ENCODE measurements around the gene VSTM2L. TPM values are rescaled to one million over a fixed set of nuclear protein-coding genes. Genes with fewer than 3 reads are reported as not detected.

Gene VSTM2L
- total and polyA plus RNA-seq, 5 experiments from 2014 or later: not detected

- peaks cover 9 to 21% (median 18%) of the 10 kb centered on the region in 4 donors for H3K4me1 Mint-ChIP-seq
- POLR2A ChIA-PET: no interaction called here
- peaks cover 0 to 11% (median 0%) of the 10 kb centered on the region in 9 donors for H3K9me3 Mint-ChIP-seq
- H3K36me3 Mint-ChIP-seq: peaks cover 11 to 19% (median 12%) of the 10 kb centered on the region in 3 donors
- DNase-seq (no peak), ATAC-seq (no peak)
- H3K27me3 Mint-ChIP-seq: no peaks in the 10 kb centered on the region
- peak overlapping the region in 3 of 10 donors; percentile 38 to 63 (median 58) for H3K27ac Mint-ChIP-seq
- H3K4me3 Mint-ChIP-seq: peak overlapping the region in 2 of 10 donors; percentile 26 to 62
Observed at GRCh38 chr20:37977338-37977737, 74.4 kb downstream of the VSTM2L start.

DNA sequence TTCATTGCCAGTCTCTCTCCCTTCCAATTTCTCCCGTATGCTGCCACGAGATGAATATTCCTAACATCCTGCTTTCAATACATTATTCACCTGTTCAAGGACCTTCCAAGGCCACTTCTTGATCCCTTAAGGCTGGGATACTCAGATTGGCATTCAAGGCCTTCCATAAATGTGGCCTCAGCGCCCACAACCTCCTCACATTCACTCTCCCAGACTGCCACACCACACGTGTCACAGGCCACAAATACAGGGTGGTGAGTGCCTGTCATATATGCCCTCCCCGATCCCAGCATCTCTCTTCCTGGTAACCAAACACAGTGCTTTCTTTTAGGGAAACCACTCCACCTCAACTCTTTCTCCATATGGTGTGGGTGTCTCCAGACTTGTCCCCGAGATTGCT is 74.9 kb downstream of the VSTM2L start:
- Mint-ChIP-seq H3K27ac (peak overlapping the region in 4 of 10 donors; percentile 38 to 63 (median 53)), H3K9me3 (peaks cover 0 to 8% (median 0%) of the 10 kb centered on the region in 9 donors), H3K4me3 (peak overlapping the region in 5 of 10 donors; percentile 34 to 64 (median 54)), H3K4me1 (peaks cover 9 to 21% (median 18%) of the 10 kb centered on the region in 4 donors), H3K27me3 (no peaks in the 10 kb centered on the region), H3K36me3 (peaks cover 7 to 24% (median 15%) of the 10 kb centered on the region in 3 donors)
- POLR2A ChIA-PET: no interaction called here
- DNase-seq (no peak), ATAC-seq (no peak)

- Mint-ChIP-seq H3K27me3 (no peaks in the 10 kb centered on the region), H3K4me3 (no peak overlapping the region), H3K9me3 (no peaks in the 10 kb centered on the region), H3K4me1 (peaks cover 7 to 21% (median 18%) of the 10 kb centered on the region in 4 donors), H3K27ac (peak overlapping the region in 3 of 10 donors; percentile 50 to 84 (median 54)), H3K36me3 (peaks cover 0 to 35% (median 23%) of the 10 kb centered on the region in 3 donors)
- DNase-seq: no peak
- ATAC-seq: no peak
- POLR2A ChIA-PET: no interaction called here
Observed at GRCh38 chr20:37979021-37979985, 76.4 kb downstream of the VSTM2L start.

DNA sequence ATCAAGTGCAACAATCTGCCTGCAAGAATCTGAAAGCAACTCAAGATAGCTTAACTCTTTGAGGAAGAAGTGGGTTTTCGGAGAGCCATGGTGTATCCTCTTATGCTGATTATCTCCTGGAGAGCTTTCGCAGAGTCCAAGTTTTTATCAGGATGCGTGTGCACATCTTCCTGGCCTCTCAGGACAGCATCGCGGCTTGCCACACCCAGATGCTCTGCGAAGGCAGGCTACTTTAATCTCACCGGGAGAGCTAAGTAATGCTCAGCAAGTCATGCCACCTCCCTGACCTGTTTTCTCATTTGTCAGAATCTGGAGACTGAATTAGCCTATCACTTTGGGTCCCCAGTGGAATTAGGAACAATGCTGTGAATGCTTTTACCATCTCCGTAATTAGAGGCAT is 77.5 kb downstream of the VSTM2L start:
- ATAC-seq (no peak), DNase-seq (no peak)
- Mint-ChIP-seq H3K27me3 (no peaks in the 10 kb centered on the region), H3K27ac (no peak overlapping the region), H3K4me3 (no peak overlapping the region), H3K36me3 (peaks cover 0 to 45% (median 23%) of the 10 kb centered on the region in 3 donors), H3K9me3 (no peaks in the 10 kb centered on the region), H3K4me1 (peaks cover 9 to 21% (median 18%) of the 10 kb centered on the region in 4 donors)
- POLR2A ChIA-PET: no interaction called here

DNA sequence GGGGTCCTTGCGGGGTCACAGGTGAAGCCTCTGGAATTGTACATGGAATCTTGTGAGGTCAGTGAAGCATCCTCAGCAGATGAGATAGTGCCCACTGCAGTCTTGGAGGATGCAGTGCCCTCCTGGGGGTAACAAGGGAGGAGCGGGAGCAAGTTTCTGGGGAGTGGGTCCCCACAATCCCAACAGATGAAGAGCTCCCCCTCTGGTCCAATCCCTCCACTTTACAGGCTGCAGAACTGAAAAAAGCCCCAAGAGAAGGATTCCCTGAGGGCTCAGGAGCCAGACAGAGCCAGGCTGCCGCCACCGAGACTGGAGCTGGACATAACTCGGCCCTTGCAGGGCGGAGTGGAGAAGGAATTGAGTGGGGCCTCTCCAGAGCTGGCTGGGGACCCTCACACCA is 77.9 kb downstream of the VSTM2L start:
- ATAC-seq: no peak
- POLR2A ChIA-PET: no interaction called here
- Mint-ChIP-seq H3K27me3 (no peaks in the 10 kb centered on the region), H3K27ac (no peak overlapping the region), H3K4me3 (no peak overlapping the region), H3K36me3 (peaks cover 0 to 50% (median 23%) of the 10 kb centered on the region in 3 donors), H3K4me1 (peaks cover 9 to 21% (median 18%) of the 10 kb centered on the region in 4 donors), H3K9me3 (no peaks in the 10 kb centered on the region)
- no peak for DNase-seq

DNA sequence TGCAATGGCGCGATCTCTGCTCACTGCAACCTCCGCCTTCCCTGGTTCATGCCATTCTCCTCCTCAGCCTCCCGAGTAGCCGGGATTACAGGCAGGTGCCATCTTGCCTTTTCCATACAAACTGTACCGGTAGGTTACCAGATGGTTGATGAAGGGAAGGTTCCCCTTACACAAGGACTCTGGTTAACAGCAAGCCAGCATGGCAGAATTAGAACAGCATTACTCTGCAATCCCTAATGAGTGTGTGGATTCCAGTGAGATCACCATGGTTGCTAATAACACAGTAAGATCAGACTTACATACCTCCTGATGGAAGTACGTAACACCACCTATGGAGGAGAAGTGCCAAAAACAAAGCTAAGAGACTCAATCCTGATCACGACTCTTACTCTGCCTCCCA is 78.6 kb downstream of the VSTM2L start:
- no peaks in the 10 kb centered on the region for H3K27me3 Mint-ChIP-seq
- DNase-seq (no peak), ATAC-seq (no peak)
- H3K36me3 Mint-ChIP-seq: peaks cover 0 to 56% (median 26%) of the 10 kb centered on the region in 3 donors
- peak overlapping the region in 2 of 10 donors; percentile 67 to 71 for H3K27ac Mint-ChIP-seq
- H3K4me1 Mint-ChIP-seq: peaks cover 9 to 16% (median 15%) of the 10 kb centered on the region in 4 donors
- no peaks in the 10 kb centered on the region for H3K9me3 Mint-ChIP-seq
- H3K4me3 Mint-ChIP-seq: no peak overlapping the region
- POLR2A ChIA-PET: no interaction called here

DNA sequence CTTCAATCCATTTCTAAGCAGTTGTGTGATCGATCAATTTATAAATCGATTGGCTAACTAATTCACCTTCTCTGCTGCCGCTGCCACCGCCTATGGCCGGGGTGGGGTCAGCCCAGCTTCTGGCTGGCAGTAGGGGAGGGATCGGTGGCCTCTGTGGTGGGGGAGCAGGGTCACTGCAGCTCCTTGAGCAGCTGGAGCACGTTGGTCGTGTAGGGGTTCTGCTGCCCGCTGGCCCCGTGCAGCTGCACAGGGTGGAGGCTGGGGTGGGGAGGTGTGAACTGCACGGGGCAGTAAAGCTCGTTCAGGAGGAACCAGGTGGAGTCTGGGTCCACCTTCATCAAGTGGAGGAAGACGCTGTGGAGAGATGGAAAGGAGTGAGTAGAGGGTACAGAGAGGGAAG is 80.4 kb downstream of the VSTM2L start:
- Mint-ChIP-seq H3K27me3 (no peaks in the 10 kb centered on the region), H3K9me3 (no peaks in the 10 kb centered on the region), H3K36me3 (peaks cover 0 to 66% (median 26%) of the 10 kb centered on the region in 3 donors), H3K27ac (no peak overlapping the region), H3K4me3 (no peak overlapping the region), H3K4me1 (peaks cover 0 to 3% (median 1%) of the 10 kb centered on the region in 4 donors)
- no peak for DNase-seq
- ATAC-seq: no peak
- POLR2A ChIA-PET: no interaction called here

GRCh38 chr20:37984018-37984785 is 81.3 kb downstream of the VSTM2L start:
- H3K4me3 Mint-ChIP-seq: no peak overlapping the region
- ATAC-seq (no peak), DNase-seq (no peak)
- POLR2A ChIA-PET: no interaction called here
- H3K27ac Mint-ChIP-seq: peak overlapping the region in 1 of 10 donors; percentile 59
- peaks cover 0 to 75% (median 31%) of the 10 kb centered on the region in 3 donors for H3K36me3 Mint-ChIP-seq
- H3K9me3 Mint-ChIP-seq: no peaks in the 10 kb centered on the region
- peaks cover 0 to 3% (median 1%) of the 10 kb centered on the region in 4 donors for H3K4me1 Mint-ChIP-seq
- no peaks in the 10 kb centered on the region for H3K27me3 Mint-ChIP-seq

DNA sequence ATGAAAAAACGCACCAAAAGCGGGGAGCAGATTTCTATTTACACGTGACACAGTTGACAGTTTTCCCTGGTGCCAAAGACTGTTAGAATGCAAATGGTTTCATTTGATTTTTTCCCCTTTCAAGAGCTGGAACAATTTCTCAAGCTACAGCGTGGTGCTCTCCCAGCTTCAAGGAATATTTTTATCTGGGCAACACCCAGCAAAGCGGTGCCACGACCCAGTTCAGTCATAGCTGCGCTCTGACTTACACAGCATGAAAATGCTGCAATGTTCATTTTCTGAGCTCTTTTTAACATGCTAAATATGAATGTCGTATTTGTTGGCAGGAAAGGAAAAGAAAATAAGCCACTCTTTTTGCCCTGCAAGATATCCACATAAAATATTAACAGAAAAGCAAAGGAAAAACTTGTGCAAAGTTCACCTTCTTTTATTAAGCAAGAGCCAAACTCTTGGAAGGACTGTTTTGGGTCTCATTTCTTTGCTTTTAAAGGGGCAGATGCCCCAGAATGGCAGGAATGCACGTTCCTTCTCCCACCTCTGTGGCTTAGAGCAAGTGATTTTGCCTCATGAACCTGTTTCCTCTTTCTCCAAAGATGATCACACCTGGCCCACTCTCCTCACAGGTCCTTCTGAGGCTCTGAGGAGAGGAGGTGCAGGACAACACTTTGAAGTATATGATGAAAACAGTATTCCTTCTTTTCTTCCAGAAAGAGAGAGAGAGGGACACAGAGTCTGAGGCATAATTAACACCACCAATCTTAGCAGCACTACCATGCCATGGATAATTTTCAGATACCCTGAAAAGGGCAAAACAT is 83.3 kb downstream of the VSTM2L start:
- ATAC-seq (no peak), DNase-seq (no peak)
- Mint-ChIP-seq H3K9me3 (no peaks in the 10 kb centered on the region), H3K36me3 (peaks cover 0 to 85% (median 34%) of the 10 kb centered on the region in 3 donors), H3K4me3 (no peak overlapping the region), H3K27ac (no peak overlapping the region), H3K27me3 (no peaks in the 10 kb centered on the region), H3K4me1 (peaks cover 9 to 19% (median 18%) of the 10 kb centered on the region in 4 donors)
- POLR2A ChIA-PET: no interaction called here

DNA sequence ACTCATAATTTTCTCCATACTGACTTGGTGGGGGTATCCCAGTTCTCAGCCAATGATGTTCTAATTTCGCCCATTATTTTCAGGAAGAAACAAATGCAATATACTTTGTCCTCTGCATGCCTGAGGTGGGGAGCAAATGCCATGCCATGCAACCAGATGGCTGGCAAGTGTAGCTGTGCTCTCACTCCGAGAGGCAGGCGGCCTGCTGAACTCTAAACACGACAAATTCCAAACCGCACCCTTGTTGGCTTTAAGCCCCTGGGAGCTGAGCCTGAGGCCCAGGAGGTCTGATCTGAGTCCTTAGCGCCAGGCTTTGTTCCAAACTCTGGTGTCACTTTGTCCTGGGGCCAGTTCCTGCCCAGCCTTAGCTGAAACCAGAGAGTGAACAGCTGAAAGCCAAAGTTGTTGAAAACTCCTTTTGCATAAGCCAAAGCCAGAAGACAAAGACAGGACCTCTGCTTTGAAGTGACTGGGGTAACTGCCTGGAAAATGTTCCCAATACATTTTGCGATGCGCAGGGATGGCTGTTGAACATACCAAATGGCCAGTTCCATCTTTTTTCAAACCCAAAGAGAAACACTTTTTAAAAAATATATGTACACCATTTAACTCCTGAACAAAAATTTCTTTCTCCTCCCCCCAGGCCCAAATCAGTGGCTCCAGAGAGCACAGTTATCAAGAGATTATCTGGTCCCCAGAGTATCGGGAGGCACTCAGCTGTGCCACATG is 84.1 kb downstream of the VSTM2L start:
- Mint-ChIP-seq H3K4me3 (no peak overlapping the region), H3K4me1 (peaks cover 9 to 25% (median 21%) of the 10 kb centered on the region in 4 donors), H3K36me3 (peaks cover 0 to 84% (median 31%) of the 10 kb centered on the region in 3 donors), H3K27me3 (no peaks in the 10 kb centered on the region), H3K27ac (peak overlapping the region in 1 of 10 donors; percentile 13), H3K9me3 (no peaks in the 10 kb centered on the region)
- DNase-seq: no peak
- POLR2A ChIA-PET: no interaction called here
- no peak for ATAC-seq

GRCh38 chr20:37987602-37988290 is 84.8 kb downstream of the VSTM2L start:
- Mint-ChIP-seq H3K36me3 (peaks cover 0 to 77% (median 25%) of the 10 kb centered on the region in 3 donors), H3K4me3 (no peak overlapping the region), H3K27ac (no peak overlapping the region), H3K9me3 (no peaks in the 10 kb centered on the region), H3K4me1 (peaks cover 9 to 26% (median 21%) of the 10 kb centered on the region in 4 donors), H3K27me3 (no peaks in the 10 kb centered on the region)
- ATAC-seq (no peak), DNase-seq (no peak)
- POLR2A ChIA-PET: no interaction called here

Data from naive thymus-derived CD8-positive, alpha-beta T cell (primary cell).